Panc1 (cell line): ENCODE results near the gene TSC2.

Experiments
- CTCF ChIP-seq: fragments of 450-650 bp; IDR thresholded peaks from 2 replicates; pipeline ENCODE4 v1.5.1; 2017; ENCODE audit warnings: mild to moderate bottlenecking
- POLR2AphosphoS5 ChIP-seq: IDR thresholded peaks from 2 replicates; pipeline ENCODE4 v1.6.1; 2012; ENCODE audit warnings: mild to moderate bottlenecking, low read depth, low read length, moderate library complexity
- SIN3A ChIP-seq: IDR thresholded peaks from 2 replicates; pipeline ENCODE4 v1.6.1; 2012; ENCODE audit warnings: low read depth, mild to moderate bottlenecking, low read length, moderate library complexity, borderline replicate concordance; ENCODE audit not compliant: insufficient read depth
- TCF7L2 ChIP-seq: IDR thresholded peaks from 2 replicates; pipeline ENCODE4 v1.6.1; 2011; ENCODE audit warnings: mild to moderate bottlenecking, low read depth, low read length, inconsistent platforms
- TF ChIP-seq, protein P1 (sequence below), 2 experiments: IDR thresholded peaks; 2 replicates each; pipeline ENCODE4 v1.6.1; 2011 to 2012; ENCODE audit warnings: low read depth in 2 of 2, control low read depth in 1 of 2, low read length in 1 of 2, mild to moderate bottlenecking in 1 of 2, moderate library complexity in 1 of 2; ENCODE audit not compliant: insufficient read depth in 1 of 2

GRCh38 chr16:2092866-2093265 lies 45.1 kb downstream of the TSC2 start:
- TF ChIP-seq POLR2AphosphoS5: no peak
- TF ChIP-seq CTCF: no peak
- TF ChIP-seq, protein P1, sequence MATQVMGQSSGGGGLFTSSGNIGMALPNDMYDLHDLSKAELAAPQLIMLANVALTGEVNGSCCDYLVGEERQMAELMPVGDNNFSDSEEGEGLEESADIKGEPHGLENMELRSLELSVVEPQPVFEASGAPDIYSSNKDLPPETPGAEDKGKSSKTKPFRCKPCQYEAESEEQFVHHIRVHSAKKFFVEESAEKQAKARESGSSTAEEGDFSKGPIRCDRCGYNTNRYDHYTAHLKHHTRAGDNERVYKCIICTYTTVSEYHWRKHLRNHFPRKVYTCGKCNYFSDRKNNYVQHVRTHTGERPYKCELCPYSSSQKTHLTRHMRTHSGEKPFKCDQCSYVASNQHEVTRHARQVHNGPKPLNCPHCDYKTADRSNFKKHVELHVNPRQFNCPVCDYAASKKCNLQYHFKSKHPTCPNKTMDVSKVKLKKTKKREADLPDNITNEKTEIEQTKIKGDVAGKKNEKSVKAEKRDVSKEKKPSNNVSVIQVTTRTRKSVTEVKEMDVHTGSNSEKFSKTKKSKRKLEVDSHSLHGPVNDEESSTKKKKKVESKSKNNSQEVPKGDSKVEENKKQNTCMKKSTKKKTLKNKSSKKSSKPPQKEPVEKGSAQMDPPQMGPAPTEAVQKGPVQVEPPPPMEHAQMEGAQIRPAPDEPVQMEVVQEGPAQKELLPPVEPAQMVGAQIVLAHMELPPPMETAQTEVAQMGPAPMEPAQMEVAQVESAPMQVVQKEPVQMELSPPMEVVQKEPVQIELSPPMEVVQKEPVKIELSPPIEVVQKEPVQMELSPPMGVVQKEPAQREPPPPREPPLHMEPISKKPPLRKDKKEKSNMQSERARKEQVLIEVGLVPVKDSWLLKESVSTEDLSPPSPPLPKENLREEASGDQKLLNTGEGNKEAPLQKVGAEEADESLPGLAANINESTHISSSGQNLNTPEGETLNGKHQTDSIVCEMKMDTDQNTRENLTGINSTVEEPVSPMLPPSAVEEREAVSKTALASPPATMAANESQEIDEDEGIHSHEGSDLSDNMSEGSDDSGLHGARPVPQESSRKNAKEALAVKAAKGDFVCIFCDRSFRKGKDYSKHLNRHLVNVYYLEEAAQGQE (IDR thresholded peaks at IDR 0.05; ENCODE audit: insufficient read depth in 1 of 2, low read depth in 2 of 2, low read length in 1 of 2): no peak
- TF ChIP-seq SIN3A: no peak
- TF ChIP-seq TCF7L2: no peak
